NCI-H82 (cell line): ENCODE measurements around the gene VTI1A.
A peak's percentile ranks its signal among the peaks of the same experiment; 100 is the strongest.
"Not testable (repeated sequence)": the region's sequence is repeated elsewhere in the genome, so short reads cannot be mapped to it uniquely, and the experiment has no call there.

Experiments used
- DNase-seq: peaks from one replicate; lab custom pipeline; 2025; lab: John Stamatoyannopoulos, UW

Gene VTI1A

DNA sequence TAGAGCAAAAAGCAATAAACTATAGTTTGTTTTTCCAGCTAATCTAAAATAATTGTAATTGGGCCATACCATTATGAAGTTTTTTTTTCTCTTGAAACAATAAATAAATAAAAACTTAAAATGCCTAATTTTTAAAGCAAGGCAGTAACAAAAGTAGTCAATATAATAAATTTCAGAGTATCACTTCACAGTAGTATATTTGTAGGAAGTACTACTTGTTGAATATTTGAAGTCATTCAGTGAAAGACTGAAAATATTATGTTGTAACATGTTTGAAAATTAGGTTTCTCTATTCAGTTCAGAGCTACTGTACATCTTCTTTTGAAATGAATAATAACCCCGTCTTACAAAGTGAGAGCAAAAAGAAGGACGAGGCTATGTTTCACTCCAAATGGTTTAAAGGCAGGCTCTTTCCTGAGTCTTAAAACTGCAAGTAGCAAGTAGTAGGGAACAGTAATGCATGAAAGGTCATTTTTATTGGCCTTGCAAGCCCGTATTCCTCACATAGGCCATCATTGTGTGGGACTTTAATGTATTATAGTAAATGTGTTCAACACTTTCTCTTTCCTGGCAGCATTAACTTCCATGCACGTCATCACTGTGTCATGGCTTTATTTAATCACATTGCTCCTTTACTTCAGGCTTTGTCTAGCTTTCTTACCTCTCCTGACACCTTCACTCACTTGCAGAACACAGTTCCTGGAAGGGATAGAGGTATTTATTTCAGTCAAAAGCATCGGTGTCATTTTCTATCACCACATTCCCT lies 141.4 kb downstream of the VTI1A start:
- no peak for DNase-seq

- peak; percentile 61 for DNase-seq
Observed at GRCh38 chr10:112589081-112589480, 142.1 kb downstream of the VTI1A start.

DNA sequence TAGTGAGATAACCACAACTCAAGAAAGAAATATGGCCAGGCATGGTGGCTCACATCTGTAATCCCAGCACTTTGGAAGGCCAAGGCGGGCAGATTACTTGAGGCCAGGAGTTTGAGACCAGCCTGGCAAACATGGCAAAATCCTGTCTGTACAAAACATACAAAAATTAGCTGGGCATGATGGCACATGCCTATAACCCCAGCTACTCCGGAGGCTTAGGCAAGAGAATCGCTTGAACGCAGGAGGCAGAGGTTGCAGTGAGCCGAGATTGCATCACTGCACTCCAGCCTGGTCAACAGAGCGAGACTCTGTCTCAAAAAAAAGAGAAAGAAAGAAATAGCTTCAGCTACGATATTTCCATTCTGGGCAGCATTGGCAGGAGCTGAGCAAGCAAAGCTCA lies 143.8 kb downstream of the VTI1A start:
- DNase-seq, result not testable (repeated sequence)

DNA sequence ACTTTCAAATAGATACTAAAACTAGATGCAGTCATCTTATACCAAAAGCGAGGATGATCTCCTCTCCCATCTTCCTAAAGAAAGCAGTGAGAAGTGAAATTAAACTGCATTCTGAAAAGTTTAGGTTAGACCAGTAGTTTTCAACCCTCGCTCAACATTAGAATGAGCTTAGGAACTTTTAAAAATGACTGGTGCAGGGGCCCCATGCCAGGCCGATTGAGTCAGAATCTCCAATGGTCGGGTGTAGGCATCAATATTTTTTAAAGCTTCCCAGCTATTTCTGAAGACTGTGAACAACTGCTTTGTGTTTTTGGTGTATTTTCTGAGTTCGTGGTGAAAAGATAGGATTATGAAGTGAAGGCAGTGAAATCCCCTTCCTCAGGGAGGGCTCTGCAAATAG lies 146.0 kb downstream of the VTI1A start:
- DNase-seq, result no peak

DNA sequence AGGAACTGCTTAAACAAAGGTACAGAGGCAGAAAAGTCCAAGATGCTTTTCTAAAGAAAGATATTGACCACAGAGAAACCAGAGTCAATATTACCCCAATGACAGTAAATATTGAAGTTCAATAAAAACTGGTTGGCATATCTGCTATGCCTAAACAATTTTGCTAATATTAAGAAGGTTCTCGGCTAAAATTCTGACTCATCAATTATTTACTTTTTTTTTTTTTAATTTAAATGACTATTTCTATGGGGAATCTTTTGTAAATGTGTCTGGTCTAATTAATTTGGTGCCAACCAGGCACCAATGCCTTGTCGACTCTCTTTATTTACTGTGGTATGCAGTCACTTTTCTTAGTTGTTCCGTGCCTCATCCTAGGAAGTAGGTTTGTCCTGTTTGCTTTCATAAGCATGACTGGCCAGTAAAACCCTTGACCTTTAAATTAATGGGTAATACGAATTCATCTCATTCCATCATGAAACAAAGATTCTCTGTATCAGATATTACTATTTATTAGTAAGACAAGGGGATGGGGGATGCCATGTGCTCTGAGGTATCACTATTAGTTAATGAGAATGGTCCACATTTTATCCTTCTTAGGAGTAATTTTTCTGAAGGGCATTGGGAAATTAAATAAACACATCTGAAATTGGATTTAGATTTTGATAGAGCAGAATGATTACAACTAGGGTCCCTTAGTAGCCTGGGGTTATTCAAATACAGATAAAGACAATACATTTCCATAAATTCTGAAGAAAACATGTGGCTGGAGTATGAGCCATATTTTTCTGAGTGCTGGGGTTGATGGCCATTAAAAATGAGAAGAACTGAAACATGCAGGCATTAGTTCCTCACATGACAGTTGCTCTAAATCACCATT lies 154.4 kb downstream of the VTI1A start:
- no peak for DNase-seq

DNA sequence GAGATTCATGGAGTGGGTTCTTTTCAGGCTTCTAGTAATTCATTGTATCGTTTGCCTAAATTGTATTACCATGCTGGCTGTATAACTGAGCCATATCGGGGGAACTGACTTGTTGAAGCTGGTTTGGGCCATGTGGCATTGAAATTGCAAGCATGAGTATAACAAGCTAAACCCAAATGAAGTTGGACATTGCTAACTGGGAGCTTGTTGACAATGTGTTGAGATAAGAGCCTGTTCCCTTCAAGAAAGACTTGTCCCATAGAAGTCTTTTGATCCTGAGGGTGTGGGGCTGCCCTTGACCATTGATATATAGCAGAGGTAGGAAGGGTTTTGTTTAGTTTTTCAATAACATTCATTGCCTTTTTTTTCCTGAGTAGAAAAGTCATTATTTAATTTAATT lies 156.0 kb downstream of the VTI1A start:
- DNase-seq, result no peak

- DNase-seq, result no peak
Observed at GRCh38 chr10:112605063-112605462, 158.0 kb downstream of the VTI1A start.

DNA sequence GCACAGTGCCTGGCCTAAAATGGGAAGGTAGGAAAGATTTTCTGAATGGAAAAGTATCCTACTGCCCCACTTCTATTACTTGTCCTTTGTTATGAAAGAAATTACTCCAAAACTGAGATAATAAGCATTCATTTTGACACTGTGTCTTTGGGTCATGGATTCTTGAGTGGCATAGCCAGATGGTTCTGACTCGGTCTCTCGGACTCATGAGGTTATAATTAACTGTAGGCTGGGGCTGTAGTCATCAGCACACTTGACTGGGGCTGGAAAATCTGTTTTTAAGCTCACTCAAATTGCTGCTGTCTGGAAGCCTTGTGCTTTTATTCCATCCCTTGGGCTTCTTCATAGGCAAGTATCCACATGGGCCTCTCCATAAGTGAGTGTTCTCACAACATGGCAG lies 160.5 kb downstream of the VTI1A start:
- no peak for DNase-seq

DNA sequence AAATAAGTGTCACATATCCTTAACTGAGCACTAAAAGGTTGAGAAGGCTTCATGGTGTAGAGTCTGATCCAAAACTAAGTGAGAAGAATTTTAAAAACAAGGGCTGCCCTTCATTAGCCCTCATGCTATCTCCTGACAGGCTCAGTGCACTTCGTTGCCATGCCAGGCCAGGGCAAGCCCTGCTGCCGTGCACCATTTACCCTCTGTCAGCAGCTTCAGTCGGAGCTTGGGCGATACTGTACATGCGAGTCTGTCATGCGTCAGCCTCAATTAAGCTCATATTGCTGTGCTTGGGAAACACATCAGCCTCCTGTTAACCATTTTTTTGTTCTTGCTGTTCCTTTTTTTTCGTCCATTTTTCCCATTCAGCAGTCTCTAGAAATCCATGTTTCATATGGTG lies 166.6 kb downstream of the VTI1A start:
- DNase-seq, result no peak

- DNase-seq, result no peak
Observed at GRCh38 chr10:112614072-112614471, 167.1 kb downstream of the VTI1A start.

- no peak for DNase-seq
Observed at GRCh38 chr10:112614586-112614985, 167.6 kb downstream of the VTI1A start.

DNA sequence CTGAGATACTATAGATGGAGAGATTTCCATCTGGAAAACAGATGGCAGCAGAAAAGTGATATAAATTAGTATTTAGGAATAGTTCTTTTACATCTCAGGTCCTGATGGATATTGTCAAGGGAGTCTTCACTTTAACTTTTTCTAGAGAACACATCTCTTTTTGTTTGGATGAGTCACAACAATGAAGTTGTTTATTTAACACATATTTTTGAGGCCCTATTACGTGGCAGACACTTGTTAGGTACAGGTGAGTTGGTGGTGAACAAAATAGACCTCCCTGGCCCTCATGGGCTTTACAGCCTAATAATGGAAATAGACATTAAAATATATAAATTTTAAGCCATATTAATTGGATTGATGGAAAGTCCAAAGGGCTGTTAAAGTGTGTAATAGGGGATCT lies 168.3 kb downstream of the VTI1A start:
- DNase-seq, result no peak

- DNase-seq, result no peak
Observed at GRCh38 chr10:112616647-112617046, 169.6 kb downstream of the VTI1A start.

- no peak for DNase-seq
Observed at GRCh38 chr10:112618814-112619213, 171.8 kb downstream of the VTI1A start.

DNA sequence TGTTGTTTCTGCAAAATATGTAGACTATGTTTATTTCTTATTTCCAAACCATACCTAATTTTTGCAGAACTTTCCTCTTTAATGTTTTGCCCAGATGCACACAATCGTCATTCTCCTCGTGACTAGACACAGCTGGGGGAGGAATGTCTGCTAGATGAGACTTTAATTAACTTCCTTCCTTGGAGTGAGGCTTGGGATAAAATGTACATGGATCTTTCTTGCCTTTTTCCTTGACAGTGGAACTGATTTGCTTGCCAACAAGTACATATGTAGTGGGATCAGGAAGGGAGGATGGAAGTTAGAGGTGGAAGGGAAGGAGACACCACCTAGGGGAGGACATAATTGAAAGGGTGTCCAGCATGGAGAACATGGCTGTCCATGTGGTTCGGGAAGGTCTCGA lies 172.5 kb downstream of the VTI1A start:
- no peak for DNase-seq

DNA sequence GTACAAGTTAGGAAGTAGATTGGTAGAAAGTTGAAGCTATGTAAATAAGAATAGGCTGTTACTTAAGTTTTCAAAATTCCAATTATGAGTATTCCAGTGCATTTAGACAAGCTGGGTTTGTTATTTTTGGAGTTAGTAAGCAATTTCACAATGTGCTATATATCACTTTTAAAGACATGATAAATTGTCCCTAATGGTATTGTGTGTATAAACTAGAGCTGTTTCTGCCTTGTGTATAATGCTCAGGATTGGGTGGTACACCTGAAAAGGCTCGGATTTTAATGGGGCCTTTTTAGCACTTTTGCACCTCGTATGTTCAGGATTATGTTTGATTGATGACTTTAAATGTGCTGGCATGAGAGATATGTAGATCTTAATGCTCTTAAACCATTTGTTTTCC lies 175.8 kb downstream of the VTI1A start:
- no peak for DNase-seq

GRCh38 chr10:112624546-112625048 lies 177.6 kb downstream of the VTI1A start:
- no peak for DNase-seq

GRCh38 chr10:112628951-112629609 lies 182.1 kb downstream of the VTI1A start:
- peak; percentile 35 for DNase-seq

DNA sequence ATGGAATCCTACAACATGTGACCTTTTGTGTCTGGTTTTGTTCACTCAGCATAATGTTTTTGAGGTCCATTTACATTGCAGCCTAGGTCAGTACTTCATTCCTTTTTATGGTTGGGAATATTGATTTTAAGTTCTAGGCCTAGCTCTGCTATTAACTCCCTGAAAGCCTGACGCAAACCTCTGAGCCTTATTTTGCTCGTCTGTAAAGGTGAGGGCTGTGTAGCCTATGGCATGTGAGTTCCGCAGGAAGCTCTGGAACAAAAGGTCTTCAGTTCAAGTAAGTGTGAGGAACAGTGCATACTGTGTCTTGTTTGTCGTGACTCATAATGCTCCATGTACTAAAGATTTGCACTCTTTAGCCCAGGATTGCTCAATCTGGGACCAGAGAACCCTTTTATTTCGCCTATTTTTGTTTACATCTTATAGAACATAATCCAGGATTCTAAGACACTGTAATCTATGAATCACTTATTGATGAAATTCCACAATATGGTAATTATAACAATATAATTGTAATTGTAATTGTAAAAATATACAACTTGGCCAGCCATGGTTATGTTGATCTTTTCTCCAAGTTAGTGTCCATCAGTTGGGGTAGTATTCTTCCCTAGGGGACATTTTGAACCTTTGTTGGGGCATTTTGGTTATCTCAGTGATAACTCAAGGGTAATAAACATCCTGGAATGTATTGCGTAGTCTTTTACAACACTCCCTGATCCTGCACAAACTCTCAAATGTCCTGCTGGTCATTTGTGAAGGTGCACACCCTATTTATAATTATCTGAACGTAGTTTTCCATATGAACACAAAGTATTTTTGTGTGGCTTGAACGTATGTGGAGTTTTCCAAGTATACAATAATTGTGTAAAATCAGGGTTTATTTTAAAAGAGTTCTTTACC lies 184.7 kb downstream of the VTI1A start:
- DNase-seq, result no peak

- DNase-seq, result no peak
Observed at GRCh38 chr10:112634096-112634830, 187.2 kb downstream of the VTI1A start.

GRCh38 chr10:112637901-112638300 lies 190.9 kb downstream of the VTI1A start:
- DNase-seq, result peak; percentile 32
